Measurements from ENCODE around the gene PRIM1.
"Not testable (repeated sequence)": the region's sequence is repeated elsewhere in the genome, so short reads cannot be mapped to it uniquely, and the experiment has no call there.

The PRIM1 gene

GRCh38 chr12:56759263-56759908 lies 7.3 kb upstream of the PRIM1 start:
- no peak for DNase-seq

GRCh38 chr12:56758728-56759262 lies 6.7 kb upstream of the PRIM1 start:
- no peak for DNase-seq

GRCh38 chr12:56757971-56758370 lies 5.8 kb upstream of the PRIM1 start:
- not testable (repeated sequence) for DNase-seq

GRCh38 chr12:56753566-56753965 lies 1.4 kb upstream of the PRIM1 start:
- no peak for DNase-seq

GRCh38 chr12:56750596-56750995 lies 1.5 kb downstream of the PRIM1 start:
- not testable (repeated sequence) for DNase-seq

GRCh38 chr12:56749853-56750252 lies 2.3 kb downstream of the PRIM1 start:
- no peak for DNase-seq

GRCh38 chr12:56749359-56749758 lies 2.8 kb downstream of the PRIM1 start:
- no peak for DNase-seq

GRCh38 chr12:56728139-56728861 lies 23.8 kb downstream of the PRIM1 start:
- no peak for DNase-seq

GRCh38 chr12:56726196-56726675 lies 25.9 kb downstream of the PRIM1 start:
- not testable (repeated sequence) for DNase-seq

- DNase-seq: no peak
Measured at GRCh38 chr12:56725723-56726102, 26.4 kb downstream of the PRIM1 start.

GRCh38 chr12:56724972-56725722 lies 27.0 kb downstream of the PRIM1 start, which contains the start of gene NACA:
NACA (minus strand) TSS chr12:56725299; CDS start chr12:56724521, 778 bp downstream.
- DNase-seq: peak; percentile 98

GRCh38 chr12:56724701-56724971 lies 27.5 kb downstream of the PRIM1 start:
- peak; percentile 16 for DNase-seq

- no peak for DNase-seq
Measured at GRCh38 chr12:56723889-56724700, 28.0 kb downstream of the PRIM1 start.

- DNase-seq: no peak
Measured at GRCh38 chr12:56723352-56723751, 28.8 kb downstream of the PRIM1 start.

- no peak for DNase-seq
Measured at GRCh38 chr12:56722832-56723231, 29.3 kb downstream of the PRIM1 start.

GRCh38 chr12:56721721-56722120 lies 30.4 kb downstream of the PRIM1 start:
- DNase-seq: no peak

GRCh38 chr12:56721216-56721615 lies 30.9 kb downstream of the PRIM1 start:
- DNase-seq: no peak

- no peak for DNase-seq
Measured at GRCh38 chr12:56720731-56721151, 31.4 kb downstream of the PRIM1 start.

GRCh38 chr12:56719056-56719455 lies 33.1 kb downstream of the PRIM1 start:
- DNase-seq: no peak

- DNase-seq: no peak
Measured at GRCh38 chr12:56718636-56719035, 33.5 kb downstream of the PRIM1 start.

GRCh38 chr12:56718149-56718548 lies 34.0 kb downstream of the PRIM1 start:
- no peak for DNase-seq

All from CD4-positive, alpha-beta T cell treated with Interleukin-6 for 4 hours (primary cell).